Measurements from ENCODE around the gene LRRC3B. TPM values are rescaled to one million over a fixed set of nuclear protein-coding genes. Genes with fewer than 3 reads are reported as not detected.

Gene LRRC3B
- total RNA-seq, 1 donor from 2014 or later, result not detected

- H3K27me3 Mint-ChIP-seq, result no peaks in the 10 kb centered on the region
- ChIA-PET POLR2A (no interaction called here), CTCF (no interaction called here)
- H3K9me3 Mint-ChIP-seq, result no peaks in the 10 kb centered on the region
- H3K27ac Mint-ChIP-seq, result no peak overlapping the region
- H3K36me3 Mint-ChIP-seq (ENCODE audit: low read depth), result no peaks in the 10 kb centered on the region
- DNase-seq (no peak), ATAC-seq (ENCODE audit: low read depth) (no peak)
- intact Hi-C loops (cut with micrococcal nuclease), result no loop called here
- H3K4me3 Mint-ChIP-seq, result no peak overlapping the region
- TF ChIP-seq CTCF (IDR thresholded peaks at IDR 0.05), result no peak
- H3K4me1 Mint-ChIP-seq, result no peaks in the 10 kb centered on the region
These were observed 59.8 kb downstream of the LRRC3B start for GRCh38 chr3:26682406-26682805.

- Mint-ChIP-seq H3K4me3 (no peak overlapping the region), H3K36me3 (ENCODE audit: low read depth) (no peaks in the 10 kb centered on the region), H3K27me3 (no peaks in the 10 kb centered on the region), H3K4me1 (no peaks in the 10 kb centered on the region), H3K9me3 (no peaks in the 10 kb centered on the region), H3K27ac (no peak overlapping the region)
- ChIA-PET POLR2A (no interaction called here), CTCF (no interaction called here)
- no peak for ATAC-seq (ENCODE audit: low read depth)
- no peak for TF ChIP-seq CTCF (IDR thresholded peaks at IDR 0.05)
- DNase-seq, result no peak
- intact Hi-C loops (cut with micrococcal nuclease), result no loop called here
These were observed 61.3 kb downstream of the LRRC3B start for GRCh38 chr3:26683902-26684301.

GRCh38 chr3:26687466-26687865 lies 64.9 kb downstream of the LRRC3B start:
- no peaks in the 10 kb centered on the region for H3K9me3 Mint-ChIP-seq
- H3K27me3 Mint-ChIP-seq, result no peaks in the 10 kb centered on the region
- H3K4me3 Mint-ChIP-seq, result no peak overlapping the region
- ChIA-PET POLR2A (no interaction called here), CTCF (interaction anchor here (0.6 kb wide), 1 partner anchor 25 kb away, joined by 3 read pairs; no protein-coding TSS in a partner anchor)
- intact Hi-C loops (cut with micrococcal nuclease), result loop anchor here (5.0 kb wide), 1 partner anchor 1865 kb away; no protein-coding TSS in a partner anchor
- H3K4me1 Mint-ChIP-seq, result no peaks in the 10 kb centered on the region
- no peaks in the 10 kb centered on the region for H3K36me3 Mint-ChIP-seq (ENCODE audit: low read depth)
- no peak for ATAC-seq (ENCODE audit: low read depth)
- DNase-seq, result no peak
- no peak overlapping the region for H3K27ac Mint-ChIP-seq
- no peak for TF ChIP-seq CTCF (IDR thresholded peaks at IDR 0.05)

GRCh38 chr3:26699553-26699952 lies 77.0 kb downstream of the LRRC3B start:
- no peak overlapping the region for H3K27ac Mint-ChIP-seq
- ChIA-PET CTCF (no interaction called here), POLR2A (no interaction called here)
- DNase-seq (no peak), ATAC-seq (ENCODE audit: low read depth) (no peak)
- no peak for TF ChIP-seq CTCF (IDR thresholded peaks at IDR 0.05)
- H3K27me3 Mint-ChIP-seq, result no peaks in the 10 kb centered on the region
- H3K4me1 Mint-ChIP-seq, result no peaks in the 10 kb centered on the region
- H3K4me3 Mint-ChIP-seq, result no peak overlapping the region
- intact Hi-C loops (cut with micrococcal nuclease), result no loop called here
- H3K9me3 Mint-ChIP-seq, result no peaks in the 10 kb centered on the region
- no peaks in the 10 kb centered on the region for H3K36me3 Mint-ChIP-seq (ENCODE audit: low read depth)

- intact Hi-C loops (cut with micrococcal nuclease), result no loop called here
- no peaks in the 10 kb centered on the region for H3K27me3 Mint-ChIP-seq
- no peaks in the 10 kb centered on the region for H3K9me3 Mint-ChIP-seq
- DNase-seq, result no peak
- no peak overlapping the region for H3K27ac Mint-ChIP-seq
- POLR2A ChIA-PET, result no interaction called here
- no peak overlapping the region for H3K4me3 Mint-ChIP-seq
- TF ChIP-seq CTCF (IDR thresholded peaks at IDR 0.05), result no peak
- H3K36me3 Mint-ChIP-seq (ENCODE audit: low read depth), result no peaks in the 10 kb centered on the region
- CTCF ChIA-PET, result no interaction called here
- no peaks in the 10 kb centered on the region for H3K4me1 Mint-ChIP-seq
- ATAC-seq (ENCODE audit: low read depth), result no peak
These were observed 80.9 kb downstream of the LRRC3B start for GRCh38 chr3:26703519-26703918.
